HG03280 (cell line): ENCODE results near the gene COX4I1.

Source experiments
- ATAC-seq: cut with Tn5 transposase; IDR thresholded peaks from one replicate; pipeline ENCODE4 v1.9.1; 2021; ENCODE audit warnings: mild to moderate bottlenecking, moderate library complexity; ENCODE audit not compliant: unreplicated experiment

Gene COX4I1

DNA sequence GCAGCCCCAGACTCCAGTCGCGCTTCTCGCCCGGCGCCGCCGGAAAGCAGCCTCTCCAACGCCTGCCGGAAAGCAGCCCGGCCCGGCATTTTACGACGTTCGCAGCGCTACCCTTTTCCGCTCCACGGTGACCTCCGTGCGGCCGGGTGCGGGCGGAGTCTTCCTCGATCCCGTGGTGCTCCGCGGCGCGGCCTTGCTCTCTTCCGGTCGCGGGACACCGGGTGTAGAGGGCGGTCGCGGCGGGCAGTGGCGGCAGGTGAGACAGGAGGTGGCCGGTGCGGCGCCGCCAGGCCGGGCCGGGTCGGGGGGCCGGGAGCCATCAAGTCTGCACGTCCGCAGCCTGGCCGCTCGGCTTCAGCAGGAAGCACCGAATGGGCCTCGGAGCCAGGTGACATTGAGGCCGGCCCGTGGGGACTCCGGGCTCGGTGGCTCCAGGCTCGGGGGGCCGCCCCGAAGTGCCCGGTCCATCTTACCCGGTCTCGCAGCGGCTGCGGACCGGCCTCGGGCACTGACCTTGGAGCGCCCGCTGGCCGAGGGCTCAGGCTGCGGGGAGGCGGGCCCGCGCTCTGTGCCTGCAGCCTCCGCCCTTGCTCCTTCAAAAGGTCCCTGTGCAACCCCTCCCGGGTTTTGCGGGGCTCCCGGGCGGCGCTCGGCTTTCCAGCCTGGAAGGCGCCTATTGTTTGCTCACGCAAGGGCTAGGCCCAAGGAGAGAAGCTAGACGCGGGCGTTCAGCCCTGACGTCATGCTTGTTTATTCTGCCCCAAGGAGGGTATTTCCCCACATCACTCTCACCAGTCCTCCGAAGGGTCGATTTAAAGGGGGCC is at the start of gene COX4I1, which contains the start of gene EMC8:
COX4I1 (plus strand) TSS at position 199 of the 824 bp plus-strand sequence. CDS start 1,511 bp downstream, outside the sequence.
EMC8 (minus strand) TSS at position 48 of the 824 bp plus-strand sequence. CDS start 249 bp downstream, outside the sequence.
- peak; percentile 87 for ATAC-seq

DNA sequence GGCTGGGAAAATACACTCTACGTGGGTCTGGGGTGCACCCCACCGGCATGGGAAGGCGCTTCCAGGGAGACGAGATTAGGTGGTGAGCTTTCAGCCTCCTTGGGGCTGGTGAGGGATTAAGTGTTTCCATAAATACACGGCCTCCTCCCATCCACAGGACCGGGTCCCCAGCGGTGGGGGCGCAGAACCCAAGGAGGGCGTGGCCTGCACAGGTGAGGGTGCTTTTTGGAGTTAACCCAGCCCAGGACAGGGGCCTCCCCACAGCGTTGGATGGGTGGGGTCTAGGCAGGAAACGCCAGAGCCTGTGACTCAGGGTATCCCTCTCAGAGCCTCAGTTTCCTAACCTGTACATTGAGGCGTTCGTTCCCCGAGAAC is 49.7 kb upstream of the COX4I1 start:
- ATAC-seq = no peak

- no peak for ATAC-seq
Measured at GRCh38 chr16:85750146-85750826, 49.2 kb upstream of the COX4I1 start.

- ATAC-seq = peak; percentile 48
Measured at GRCh38 chr16:85750827-85751697, 48.4 kb upstream of the COX4I1 start, which contains the start of gene C16orf74. Gene C16orf74, minus strand, starts transcription at chr16:85751096. Its CDS starts 15,879 bp downstream, at chr16:85735217.

GRCh38 chr16:85751698-85752501 is 47.6 kb upstream of the COX4I1 start:
- ATAC-seq = no peak

DNA sequence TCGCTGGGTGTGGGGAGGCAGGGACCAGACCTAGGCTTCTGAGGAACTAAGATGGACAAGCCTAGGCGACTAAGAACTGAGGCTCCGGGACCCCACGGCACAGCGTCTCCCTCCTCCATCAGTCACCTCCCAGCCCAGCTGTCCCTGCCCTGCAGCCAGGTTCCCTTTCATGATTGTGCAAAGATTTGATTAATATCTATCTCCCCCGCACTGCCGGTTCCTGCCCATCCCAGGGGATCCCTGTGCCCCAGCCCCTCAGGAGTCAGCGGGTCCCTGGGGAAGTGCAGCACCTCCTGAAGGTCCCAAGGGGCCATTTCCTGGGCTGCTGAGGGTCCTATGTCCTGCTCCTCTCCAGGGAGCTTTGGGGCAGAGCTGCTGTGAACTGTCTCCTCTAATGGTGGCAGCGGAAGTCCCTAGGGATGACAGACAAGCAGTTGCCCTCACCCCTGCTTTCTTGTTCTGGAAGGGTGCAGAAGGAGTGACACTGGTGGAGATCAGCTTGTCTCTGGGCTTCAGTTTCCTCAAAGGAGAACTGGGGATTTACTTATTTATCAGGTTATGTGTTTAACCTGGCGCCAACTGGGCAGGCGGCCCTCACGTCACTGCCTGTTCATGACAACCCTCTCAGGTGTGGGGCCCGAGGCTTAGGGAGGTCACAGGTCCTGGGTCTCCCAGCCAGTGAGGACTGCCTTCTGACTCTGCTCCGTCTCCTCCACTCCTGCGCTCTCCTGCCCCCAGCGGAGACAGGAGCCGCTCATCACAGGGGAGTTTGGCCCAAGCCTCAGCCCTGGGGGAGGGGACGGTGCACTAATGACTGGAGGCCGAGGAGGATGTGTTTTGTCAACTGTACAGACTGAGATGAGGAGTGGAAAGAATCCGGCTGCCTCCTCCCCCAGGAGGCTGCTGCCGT is 46.7 kb upstream of the COX4I1 start:
- ATAC-seq = no peak

DNA sequence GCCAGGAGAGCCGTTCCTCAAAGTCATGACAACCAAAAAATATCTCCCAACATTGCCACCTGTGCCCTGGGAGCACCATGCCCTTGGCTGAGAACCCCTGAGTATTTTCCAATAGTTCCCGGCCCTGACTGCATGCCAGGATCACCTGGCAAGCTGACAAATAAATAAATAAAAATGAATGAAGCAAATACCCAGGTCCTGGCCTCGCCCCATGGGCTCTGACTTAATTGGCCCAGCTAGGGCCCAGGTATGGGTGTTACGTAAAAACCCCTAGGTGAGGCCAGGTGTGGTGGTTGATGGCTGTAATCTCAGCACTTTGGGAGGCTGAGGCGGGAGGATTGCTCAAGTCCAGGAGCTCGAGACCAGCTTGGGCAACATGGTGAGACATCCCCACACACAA is 45.9 kb upstream of the COX4I1 start:
- no peak for ATAC-seq

- ATAC-seq = no peak
Measured at GRCh38 chr16:85753976-85754375, 45.5 kb upstream of the COX4I1 start.

DNA sequence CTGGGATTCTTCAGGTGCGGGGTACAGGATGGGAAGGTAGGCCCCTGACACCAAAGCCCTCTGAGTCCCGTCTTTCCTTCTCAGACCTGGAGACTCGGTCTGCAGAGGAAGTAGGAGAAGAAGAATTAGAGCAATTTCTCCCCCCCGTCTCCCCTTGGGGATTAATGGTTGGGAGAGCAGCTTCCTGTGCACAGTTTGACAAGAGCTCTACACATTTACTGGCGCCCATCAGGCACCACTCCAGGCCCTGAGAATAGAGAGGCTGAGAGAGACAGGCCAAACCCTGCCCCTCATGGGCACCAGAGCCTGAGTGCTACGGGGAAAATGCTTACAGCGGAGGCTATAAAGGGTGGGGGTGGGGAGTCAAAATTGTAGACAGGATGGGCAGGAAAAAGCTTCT is 45.1 kb upstream of the COX4I1 start:
- no peak for ATAC-seq

DNA sequence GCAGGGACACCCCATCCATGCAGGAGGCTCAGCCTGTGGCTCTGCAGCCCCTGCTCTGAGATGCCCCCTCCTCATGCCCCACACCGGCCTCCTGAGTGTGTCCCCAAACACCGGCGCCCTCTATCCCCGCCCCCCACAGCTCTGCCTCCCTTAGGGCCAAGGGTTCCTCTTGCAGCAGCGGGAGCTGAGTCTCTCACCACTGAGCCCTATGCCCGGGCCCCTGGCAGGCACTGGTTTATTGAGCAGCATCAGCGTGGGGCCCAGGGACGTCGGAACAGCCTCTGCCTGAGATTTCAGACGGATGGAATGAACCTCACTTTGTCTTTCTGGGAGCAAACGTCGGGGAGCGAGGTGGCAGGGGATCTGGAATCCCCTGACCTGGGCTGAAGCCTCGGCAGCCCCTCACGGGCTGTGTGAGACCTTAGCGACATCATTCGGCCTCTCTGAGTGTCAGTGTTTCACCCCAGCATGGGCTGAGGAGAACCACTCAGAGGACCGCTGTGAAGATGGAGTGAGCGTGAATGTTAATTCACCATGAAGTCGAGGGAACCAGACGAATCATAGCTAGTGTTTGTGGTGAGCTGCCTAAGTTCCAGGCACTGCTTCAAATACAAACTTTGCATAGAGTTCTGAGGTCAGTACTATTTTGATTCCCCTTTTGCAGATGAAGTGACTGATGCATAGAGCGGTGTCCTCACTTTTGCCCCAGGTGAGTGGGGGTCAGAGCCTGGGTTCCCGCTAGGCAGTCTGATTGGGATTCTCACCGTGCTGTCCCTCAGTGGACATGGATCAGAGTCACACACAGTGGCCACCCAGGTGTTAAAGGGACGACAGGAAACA is 43.3 kb upstream of the COX4I1 start:
- ATAC-seq = peak; percentile 45

DNA sequence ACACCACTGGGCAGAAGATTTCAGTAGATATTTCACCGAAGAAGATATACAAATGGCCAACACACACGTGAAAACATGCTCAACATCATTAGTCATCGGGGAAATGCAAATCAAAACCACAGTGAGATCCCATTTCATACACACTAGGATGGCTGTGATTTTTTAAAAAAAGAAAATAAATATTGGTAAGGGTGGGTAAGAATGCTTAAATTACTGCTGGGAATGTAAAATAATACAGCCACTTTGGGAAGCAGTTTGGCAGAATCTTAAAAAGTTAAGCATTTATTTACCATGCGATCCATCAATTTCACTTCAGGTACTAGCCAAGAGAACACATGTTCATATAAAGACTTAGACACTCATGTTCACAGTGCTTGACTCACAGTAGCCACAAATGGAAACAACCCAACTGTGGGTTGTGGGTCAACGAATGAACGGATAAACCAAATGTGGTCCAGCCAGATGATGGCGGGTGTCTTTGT is 42.1 kb upstream of the COX4I1 start:
- no peak for ATAC-seq

DNA sequence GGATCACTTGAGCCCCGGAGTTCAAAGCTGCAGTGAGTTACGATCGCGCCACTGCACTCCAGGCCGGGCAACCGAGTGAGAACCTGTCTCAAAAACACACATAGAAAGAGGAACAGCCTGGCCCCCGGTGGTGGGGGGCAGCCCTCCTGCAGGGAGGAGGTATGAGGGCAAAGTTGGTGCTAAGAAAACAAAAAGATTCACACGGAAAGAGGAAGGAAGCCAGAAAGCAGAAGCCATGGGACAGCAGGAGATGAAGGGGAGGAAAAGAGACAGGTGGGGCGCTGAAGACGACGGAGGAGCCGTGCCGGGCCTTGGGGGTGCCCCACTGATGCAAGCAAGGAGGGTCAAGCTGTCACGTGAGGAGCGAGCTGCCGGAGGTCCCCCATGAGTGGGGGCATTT is 40.4 kb upstream of the COX4I1 start:
- no peak for ATAC-seq

DNA sequence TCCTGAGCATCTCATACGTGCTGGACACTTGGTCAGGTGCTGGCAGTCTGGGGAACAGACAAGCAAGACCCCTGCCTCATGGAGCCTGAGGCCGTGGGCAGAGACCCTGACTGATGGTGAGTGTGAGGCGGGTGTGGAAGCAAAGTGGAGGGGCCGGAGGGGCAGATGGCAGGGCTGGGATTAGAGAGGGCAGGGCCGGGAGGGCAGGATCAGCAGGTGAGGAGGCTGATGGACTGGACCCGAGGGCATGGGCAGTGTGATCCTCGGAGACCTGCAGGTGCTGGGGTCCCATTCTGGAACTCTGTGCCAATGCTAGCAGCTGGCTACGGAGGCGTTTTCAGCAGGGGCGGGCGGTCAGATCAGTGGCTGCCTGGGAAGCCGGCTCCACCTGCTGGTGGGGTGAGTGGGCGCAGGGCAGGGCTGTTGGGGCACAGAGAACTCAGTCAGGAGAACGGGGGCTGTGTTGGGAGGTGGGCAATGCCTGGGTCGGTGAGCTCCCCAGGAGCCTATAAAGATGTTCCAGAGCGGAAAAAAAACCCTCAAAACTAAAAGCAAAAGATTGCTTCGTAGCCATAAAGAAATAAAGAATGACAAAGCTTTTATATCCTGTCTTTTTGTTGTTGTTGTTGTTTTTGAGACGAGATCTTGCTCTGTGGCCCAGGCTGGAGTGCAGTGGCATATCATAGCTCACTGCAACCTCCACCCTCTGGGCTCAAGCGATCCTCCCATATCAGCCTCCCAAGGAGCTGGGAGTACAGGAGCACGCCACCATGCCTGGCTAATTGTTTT is 39.7 kb upstream of the COX4I1 start:
- ATAC-seq = no peak

GRCh38 chr16:85761861-85762260 is 37.6 kb upstream of the COX4I1 start:
- ATAC-seq = no peak

- ATAC-seq = no peak
Measured at GRCh38 chr16:85762970-85763369, 36.5 kb upstream of the COX4I1 start.

DNA sequence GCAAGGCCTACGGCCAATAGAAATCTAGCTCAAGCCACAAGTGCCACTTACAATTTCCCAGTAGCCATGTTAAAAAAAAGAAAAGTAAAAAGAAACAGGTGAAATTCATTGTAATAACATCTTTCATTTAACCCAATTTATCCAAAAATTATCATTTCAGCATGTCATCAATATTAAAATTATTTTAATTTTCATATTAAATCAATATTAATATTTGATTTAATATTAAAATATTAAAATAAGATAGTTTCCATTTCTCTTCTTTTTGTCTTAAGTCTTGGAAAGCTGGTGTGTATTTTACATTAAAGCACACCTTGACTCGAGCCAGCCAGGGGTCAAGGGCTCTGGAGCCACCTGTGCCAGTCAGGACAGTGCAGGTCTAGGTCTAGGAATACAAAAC is 35.9 kb upstream of the COX4I1 start:
- ATAC-seq = no peak

DNA sequence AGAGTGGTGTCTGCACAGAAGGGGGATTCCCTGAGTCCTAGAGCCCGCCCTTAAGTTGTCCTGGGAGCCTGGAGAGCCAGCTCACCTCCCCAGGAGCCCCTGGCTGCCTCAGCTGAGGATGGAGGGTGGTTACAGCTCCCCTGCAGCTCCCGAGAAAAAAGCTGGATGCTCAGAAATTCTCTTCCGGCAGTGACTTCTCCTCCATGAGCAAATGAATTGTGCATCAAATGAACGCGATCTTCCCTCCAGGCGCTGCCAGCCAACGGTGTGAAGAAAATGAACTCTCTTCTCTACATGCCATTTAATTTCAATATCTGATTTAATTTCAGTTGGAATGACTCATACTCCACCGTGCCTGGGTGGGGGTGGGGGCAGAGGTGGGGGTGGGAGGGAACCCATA is 34.3 kb upstream of the COX4I1 start:
- ATAC-seq = no peak
